Neural cell (in vitro differentiated cells): Measurements from ENCODE around the gene ZNF774. TPM values are rescaled to one million over a fixed set of nuclear protein-coding genes. Genes with fewer than 3 reads are reported as not detected.
A peak's percentile ranks its signal among the peaks of the same experiment; 100 is the strongest.
"Not testable (repeated sequence)": the region's sequence is repeated elsewhere in the genome, so short reads cannot be mapped to it uniquely, and the experiment has no call there.

Source experiments
- H2AFZ ChIP-seq: fragments of 200-600, 300-800 bp; sonication (generic), shearing (Covaris generic); 2 replicates; pipeline ENCODE4 v1.6.0; 2014; ENCODE audit warnings: low read depth, mild to moderate bottlenecking, antibody characterized with exemption, low read length, moderate library complexity
- H3F3A ChIP-seq: fragments of 200-600 bp; shearing (Covaris generic); 2 replicates; pipeline ENCODE4 v1.6.1; 2016; ENCODE audit warnings: mild to moderate bottlenecking, moderate library complexity, mixed read lengths, antibody characterized with exemption, low read length; ENCODE audit not compliant: insufficient read depth, poor library complexity, severe bottlenecking
- H3K27ac ChIP-seq: fragments of 200-600, 300-800 bp; sonication (generic), shearing (Covaris generic); 2 replicates; pipeline ENCODE4 v1.5.1; 2014; ENCODE audit warnings: mild to moderate bottlenecking, low read length, moderate library complexity
- H3K27me3 ChIP-seq: fragments of 300-800, 200-600 bp; sonication (generic), shearing (Covaris generic); 2 replicates; pipeline ENCODE4 v1.6.0; 2014; ENCODE audit warnings: mild to moderate bottlenecking, low read depth, low read length, moderate library complexity; ENCODE audit not compliant: insufficient read depth
- H3K36me3 ChIP-seq: fragments of 300-800, 200-600 bp; sonication (generic), shearing (Covaris generic); 2 replicates; pipeline ENCODE4 v1.5.1; 2014; ENCODE audit warnings: mild to moderate bottlenecking, antibody characterized with exemption, low read length, moderate library complexity; ENCODE audit not compliant: insufficient read depth
- H3K4me2 ChIP-seq: fragments of 300-800, 200-600 bp; sonication (generic), shearing (Covaris generic); 2 replicates; pipeline ENCODE4 v1.6.0; 2014; ENCODE audit warnings: mild to moderate bottlenecking, low read length
- H3K4me3 ChIP-seq: fragments of 300-800, 200-600 bp; sonication (generic), shearing (Covaris generic); 2 replicates; pipeline ENCODE4 v1.5.1; 2014; ENCODE audit warnings: mild to moderate bottlenecking, low read length, moderate library complexity
- H3K79me2 ChIP-seq: fragments of 200-600 bp; shearing (Covaris generic); replicated peaks from 2 replicates; pipeline ENCODE4 v1.6.0; 2014; ENCODE audit warnings: mild to moderate bottlenecking, low read length, moderate library complexity; ENCODE audit not compliant: insufficient read depth
- H3K9ac ChIP-seq: fragments of 300-800, 200-600 bp; sonication (generic), shearing (Covaris generic); 2 replicates; pipeline ENCODE4 v1.6.1; 2016; ENCODE audit warnings: mild to moderate bottlenecking, low read length, mixed read lengths
- H3K9me2 ChIP-seq: fragments of 200-600 bp; shearing (Covaris generic); 2 replicates; pipeline ENCODE4 v1.6.1; 2016; ENCODE audit warnings: mild to moderate bottlenecking, low read length, mixed read lengths; ENCODE audit not compliant: insufficient read depth
- H3K9me3 ChIP-seq: fragments of 200-600, 300-800 bp; sonication (generic), shearing (Covaris generic); 2 replicates; pipeline ENCODE4 v1.6.1; 2016; ENCODE audit warnings: mild to moderate bottlenecking, mixed run types, low read length, moderate library complexity, mixed read lengths
- H4K20me1 ChIP-seq: fragments of 200-600 bp; shearing (Covaris generic); 2 replicates; pipeline ENCODE4 v1.6.1; 2016; ENCODE audit warnings: mild to moderate bottlenecking, mixed run types; ENCODE audit not compliant: insufficient read depth
- CTCF ChIP-seq: fragments of 450-650 bp; IDR thresholded peaks from 2 replicates; pipeline ENCODE4 v1.5.1; 2014; ENCODE audit warnings: antibody characterized with exemption, mild to moderate bottlenecking, moderate library complexity; ENCODE audit not compliant: poor library complexity, severe bottlenecking
- EP300 ChIP-seq: fragments of 450-650 bp; conservative IDR thresholded peaks from 2 replicates; pipeline ENCODE4 v1.6.1; 2014; ENCODE audit warnings: antibody characterized with exemption, mild to moderate bottlenecking, moderate library complexity; ENCODE audit not compliant: poor library complexity, severe bottlenecking
- MXI1 ChIP-seq: fragments of 450-650 bp; conservative IDR thresholded peaks from 2 replicates; pipeline ENCODE4 v1.6.1; 2014; ENCODE audit warnings: antibody characterized with exemption, mild to moderate bottlenecking; ENCODE audit not compliant: poor library complexity, severe bottlenecking
- REST ChIP-seq: IDR thresholded peaks from 2 replicates; pipeline ENCODE4 v1.6.1; 2012; ENCODE audit warnings: borderline replicate concordance
- polyA plus RNA-seq: library from polyadenylated mRNA; depleted of rRNA; stranded (reverse); fragments of >200 nt; gene quantifications from 2 replicates; pipeline ENCODE4 v1.2.3, GENCODE V29; 2014

ZNF774 gene
- polyA plus RNA-seq, 1 donor from 2014 or later: 6.8 TPM

GRCh38 chr15:90347431-90348065, 4.5 kb upstream of the ZNF774 start:
- H3K27me3 ChIP-seq, H3K36me3 ChIP-seq, H3K4me3 ChIP-seq, H3K9me2 ChIP-seq, H4K20me1 ChIP-seq, H2AFZ ChIP-seq, H3F3A ChIP-seq, H3K9me3 ChIP-seq, H3K4me2 ChIP-seq, H3K79me2 ChIP-seq: not testable (repeated sequence)
- Histone ChIP-seq H3K27ac (peak overlapping the region; percentile 69), H3K9ac (peak overlapping the region; percentile 29)
- TF ChIP-seq EP300: peak; percentile 79

DNA sequence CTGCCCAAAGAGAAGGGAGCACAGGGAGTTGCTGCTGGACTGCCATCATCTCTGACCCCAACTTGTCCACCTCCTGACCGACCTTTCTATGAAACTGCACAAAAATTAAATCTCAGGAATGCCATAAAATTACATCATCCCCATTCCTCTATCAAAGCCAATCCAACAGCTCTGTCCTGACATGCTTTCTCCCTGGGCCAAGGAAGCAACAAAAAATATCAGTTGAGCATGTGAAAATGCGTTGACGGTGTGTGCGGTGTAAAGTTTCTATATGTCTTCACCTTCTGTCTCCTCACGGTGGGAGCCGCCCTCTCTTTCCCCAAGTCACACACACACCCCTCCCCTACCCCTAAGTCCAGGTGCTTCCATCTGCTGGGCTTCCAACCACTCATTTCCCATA, 3.6 kb upstream of the ZNF774 start:
- no peaks in the 10 kb centered on the region for H3K36me3 ChIP-seq

More for the DNA sequence above, 3.6 kb upstream of the ZNF774 start:
- no peaks in the 10 kb centered on the region for H4K20me1 ChIP-seq
- H3F3A ChIP-seq: no peaks in the 10 kb centered on the region
- no peaks in the 10 kb centered on the region for H3K79me2 ChIP-seq
- no peak overlapping the region for H3K27ac ChIP-seq
- no peak overlapping the region for H3K4me3 ChIP-seq
- H3K9me3 ChIP-seq: no peaks in the 10 kb centered on the region
- H2AFZ ChIP-seq: no peak overlapping the region
- no peak overlapping the region for H3K9ac ChIP-seq
- H3K27me3 ChIP-seq: no peaks in the 10 kb centered on the region
- no peaks in the 10 kb centered on the region for H3K9me2 ChIP-seq
- no peak overlapping the region for H3K4me2 ChIP-seq
- no peak for TF ChIP-seq EP300
- TF ChIP-seq MXI1: no peak
- TF ChIP-seq CTCF: no peak
- no peak for TF ChIP-seq REST
